Peyer's patch (tissue), 4 donors: ENCODE measurements around the gene EPHB1. TPM values are rescaled to one million over a fixed set of nuclear protein-coding genes. Genes with fewer than 3 reads are reported as not detected.

Experiments
- DNase-seq, 3 donors: peaks; one replicate each; pipeline ENCODE4 v3.0.0-alpha.2; 2017 to 2019
- H3K27ac ChIP-seq, 4 donors: fragments of 200-600 bp; sonication (generic); one replicate each; pipeline ENCODE4 v1.5.1; 2016 to 2019
- H3K27me3 ChIP-seq, 2 donors: fragments of 200-600 bp; sonication (generic); one replicate each; pipeline ENCODE4 v1.5.1; 2019
- H3K36me3 ChIP-seq, 3 donors: fragments of 200-600 bp; sonication (generic); one replicate each; pipeline ENCODE4 v1.5.1; 2016 to 2019
- H3K4me1 ChIP-seq, 4 donors: fragments of 200-600 bp; sonication (generic); one replicate each; pipeline ENCODE4 v1.5.1; 2016 to 2019
- H3K4me3 ChIP-seq, 4 donors: fragments of 200-600 bp; sonication (generic); 1 replicate in 3 of 4; 2 replicates in 1 of 4; pipeline ENCODE4 v1.5.1; 2016 to 2019; ENCODE audit warnings: mild to moderate bottlenecking in 1 of 4
- H3K9me3 ChIP-seq, 4 donors: fragments of 200-600 bp; sonication (generic); one replicate each; pipeline ENCODE4 v1.5.1; 2016 to 2019; ENCODE audit warnings: mild to moderate bottlenecking in 1 of 4
- CTCF ChIP-seq, 6 experiments: fragments of 450-650 bp in 4 of 6; fragments of 200-600 bp in 2 of 6; sonication (generic) in 1 of 6; IDR thresholded peaks; one replicate each; pipeline ENCODE4 v1.5.1; 2017 to 2019; ENCODE audit warnings: antibody characterized with exemption in 6 of 6, mild to moderate bottlenecking in 3 of 6, moderate library complexity in 1 of 6
- POLR2A ChIP-seq, 2 donors: fragments of 450-650 bp; IDR thresholded peaks; one replicate each; pipeline ENCODE4 v1.5.1; 2017; ENCODE audit warnings: antibody characterized with exemption in 2 of 2, mild to moderate bottlenecking in 2 of 2, moderate library complexity in 2 of 2
- total RNA-seq, 4 donors: library from RNA; depleted of rRNA; stranded (reverse); fragments of >200 nt; gene quantifications; one replicate each; pipeline ENCODE4 v1.1.0, GENCODE V29; 2016

EPHB1 gene
- total RNA-seq, 4 donors from 2014 or later = 0.18 to 3.2 (median 0.68) TPM

DNA sequence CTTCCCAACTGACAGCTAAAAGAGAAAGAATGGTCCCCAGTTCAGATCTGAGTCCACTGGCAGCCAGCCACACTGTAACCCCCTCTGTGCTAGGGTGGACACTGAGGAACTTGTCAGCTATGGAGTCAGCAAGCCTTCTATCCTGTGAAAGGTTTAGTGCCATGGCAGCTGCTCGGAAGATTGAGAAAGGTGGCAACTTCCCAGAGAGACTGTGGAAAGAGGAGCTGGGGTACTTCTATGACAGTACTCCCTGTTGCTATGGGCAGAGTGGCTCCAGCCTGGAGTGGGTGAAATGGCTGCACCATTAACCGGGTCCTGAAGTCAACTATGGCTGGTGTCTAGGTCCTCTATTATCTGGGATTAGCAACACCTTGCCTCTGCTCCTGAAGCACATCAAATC is 447.2 kb downstream of the EPHB1 start:
- no peaks in the 10 kb centered on the region for H3K4me1 ChIP-seq
- no peak for TF ChIP-seq POLR2A (IDR thresholded peaks at IDR 0.05)
- TF ChIP-seq CTCF (IDR thresholded peaks at IDR 0.05) = no peak
- no peak for DNase-seq
- no peaks in the 10 kb centered on the region for H3K36me3 ChIP-seq
- no peaks in the 10 kb centered on the region for H3K27me3 ChIP-seq
- H3K27ac ChIP-seq = no peak overlapping the region
- H3K9me3 ChIP-seq = no peaks in the 10 kb centered on the region
- H3K4me3 ChIP-seq = no peak overlapping the region

- no peak overlapping the region for H3K4me3 ChIP-seq
- H3K36me3 ChIP-seq = no peaks in the 10 kb centered on the region
- H3K27me3 ChIP-seq = no peaks in the 10 kb centered on the region
- no peak overlapping the region for H3K27ac ChIP-seq
- TF ChIP-seq CTCF (IDR thresholded peaks at IDR 0.05) = no peak
- no peak for TF ChIP-seq POLR2A (IDR thresholded peaks at IDR 0.05)
- H3K4me1 ChIP-seq = no peaks in the 10 kb centered on the region
- no peak for DNase-seq
- no peaks in the 10 kb centered on the region for H3K9me3 ChIP-seq
Observed at GRCh38 chr3:135243616-135244015, 448.6 kb downstream of the EPHB1 start.

DNA sequence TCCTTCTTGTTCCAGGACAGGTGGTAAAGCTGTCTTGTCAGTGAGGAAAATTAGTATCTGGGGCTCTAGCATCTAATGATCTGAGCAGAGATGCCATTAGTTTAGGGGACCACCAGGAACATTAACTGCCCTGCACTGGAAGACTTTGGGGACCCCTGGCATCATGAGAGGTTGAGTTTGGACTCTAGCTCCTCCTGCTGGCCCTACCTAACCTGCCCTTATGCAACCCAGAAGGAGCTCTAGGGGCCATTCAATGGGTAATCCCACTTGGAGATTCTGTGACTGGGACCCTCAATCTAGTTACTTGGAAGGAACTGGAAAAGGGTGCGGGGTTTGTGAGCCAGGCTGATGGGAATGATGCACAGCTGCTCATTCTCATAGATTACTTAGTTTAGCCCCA is 451.0 kb downstream of the EPHB1 start:
- no peaks in the 10 kb centered on the region for H3K36me3 ChIP-seq
- no peaks in the 10 kb centered on the region for H3K9me3 ChIP-seq
- no peak for DNase-seq
- TF ChIP-seq POLR2A (IDR thresholded peaks at IDR 0.05) (no peak), CTCF (IDR thresholded peaks at IDR 0.05) (no peak)
- H3K4me1 ChIP-seq = no peaks in the 10 kb centered on the region
- H3K27ac ChIP-seq = no peak overlapping the region
- no peaks in the 10 kb centered on the region for H3K27me3 ChIP-seq
- H3K4me3 ChIP-seq = no peak overlapping the region

GRCh38 chr3:135248213-135248612 is 453.2 kb downstream of the EPHB1 start:
- Histone ChIP-seq H3K27ac (no peak overlapping the region), H3K4me3 (no peak overlapping the region), H3K27me3 (no peaks in the 10 kb centered on the region), H3K4me1 (no peaks in the 10 kb centered on the region), H3K36me3 (no peaks in the 10 kb centered on the region), H3K9me3 (no peaks in the 10 kb centered on the region)
- DNase-seq = no peak
- TF ChIP-seq CTCF (IDR thresholded peaks at IDR 0.05) (no peak), POLR2A (IDR thresholded peaks at IDR 0.05) (no peak)

DNA sequence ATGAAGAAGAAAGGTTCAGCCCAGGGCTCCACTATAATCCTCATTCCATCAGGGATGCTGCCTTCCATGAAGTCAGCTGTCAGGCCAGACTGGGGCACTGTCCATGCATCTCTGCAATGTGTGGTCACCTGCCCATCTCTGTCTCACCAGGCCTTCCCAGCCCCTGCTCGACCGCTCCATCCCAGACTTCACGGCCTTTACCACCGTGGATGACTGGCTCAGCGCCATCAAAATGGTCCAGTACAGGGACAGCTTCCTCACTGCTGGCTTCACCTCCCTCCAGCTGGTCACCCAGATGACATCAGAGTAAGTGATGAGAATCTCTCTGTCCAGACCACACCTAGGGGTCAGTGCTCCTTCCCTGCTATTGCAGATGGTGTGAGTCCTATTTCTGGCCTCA is 454.1 kb downstream of the EPHB1 start:
- no peak overlapping the region for H3K27ac ChIP-seq
- no peak overlapping the region for H3K4me3 ChIP-seq
- no peak for DNase-seq
- no peaks in the 10 kb centered on the region for H3K4me1 ChIP-seq
- TF ChIP-seq CTCF (IDR thresholded peaks at IDR 0.05) = no peak
- no peak for TF ChIP-seq POLR2A (IDR thresholded peaks at IDR 0.05)
- H3K27me3 ChIP-seq = no peaks in the 10 kb centered on the region
- no peaks in the 10 kb centered on the region for H3K36me3 ChIP-seq
- H3K9me3 ChIP-seq = no peaks in the 10 kb centered on the region

GRCh38 chr3:135258916-135259315 is 463.9 kb downstream of the EPHB1 start:
- Histone ChIP-seq H3K27ac (no peak overlapping the region), H3K9me3 (no peaks in the 10 kb centered on the region), H3K4me3 (no peak overlapping the region), H3K36me3 (no peaks in the 10 kb centered on the region), H3K4me1 (no peaks in the 10 kb centered on the region), H3K27me3 (no peaks in the 10 kb centered on the region)
- no peak for DNase-seq
- TF ChIP-seq POLR2A (IDR thresholded peaks at IDR 0.05) (no peak), CTCF (IDR thresholded peaks at IDR 0.05) (no peak)
